Measurements from ENCODE around the gene ARHGAP24. TPM values are rescaled to one million over a fixed set of nuclear protein-coding genes. Genes with fewer than 3 reads are reported as not detected.

The ARHGAP24 gene
- total RNA-seq, 1 donor, result 52.5 TPM

- H3K4me2 ChIP-seq (ENCODE audit: insufficient read depth, low read length), result no peak overlapping the region
- no peak overlapping the region for H2AFZ ChIP-seq (ENCODE audit: low read length)
- H3K27ac ChIP-seq (ENCODE audit: low read depth, low read length), result no peak overlapping the region
- no peaks in the 10 kb centered on the region for H3K9me3 ChIP-seq (ENCODE audit: low read depth, low read length)
- H3K4me3 ChIP-seq (ENCODE audit: insufficient read depth, low read length), result no peak overlapping the region
- DNase-seq (ENCODE audit: insufficient read length, low spot score, missing footprints), result no peak
- H4K20me1 ChIP-seq (ENCODE audit: insufficient read depth, low read length), result no peaks in the 10 kb centered on the region
- H3K36me3 ChIP-seq (ENCODE audit: insufficient read depth, low read length), result no peaks in the 10 kb centered on the region
- no peaks in the 10 kb centered on the region for H3K4me1 ChIP-seq (ENCODE audit: insufficient read depth, low read length)
- no peaks in the 10 kb centered on the region for H3K79me2 ChIP-seq (ENCODE audit: insufficient read depth, low read length)
- no peak for TF ChIP-seq CTCF (IDR thresholded peaks at IDR 0.05; ENCODE audit: extremely low read depth, low read depth, low read length)
- H3K27me3 ChIP-seq (ENCODE audit: insufficient read depth, low read length), result no peaks in the 10 kb centered on the region
These were observed 120.3 kb downstream of the ARHGAP24 start for GRCh38 chr4:85595098-85595775.

GRCh38 chr4:85595796-85596559 is 121.0 kb downstream of the ARHGAP24 start:
- Histone ChIP-seq H2AFZ (ENCODE audit: low read length) (no peak overlapping the region), H3K9me3 (ENCODE audit: low read depth, low read length) (no peaks in the 10 kb centered on the region), H3K79me2 (ENCODE audit: insufficient read depth, low read length) (no peaks in the 10 kb centered on the region), H3K4me1 (ENCODE audit: insufficient read depth, low read length) (no peaks in the 10 kb centered on the region), H3K4me2 (ENCODE audit: insufficient read depth, low read length) (no peak overlapping the region), H4K20me1 (ENCODE audit: insufficient read depth, low read length) (no peaks in the 10 kb centered on the region), H3K36me3 (ENCODE audit: insufficient read depth, low read length) (no peaks in the 10 kb centered on the region), H3K27ac (ENCODE audit: low read depth, low read length) (no peak overlapping the region), H3K27me3 (ENCODE audit: insufficient read depth, low read length) (no peaks in the 10 kb centered on the region), H3K4me3 (ENCODE audit: insufficient read depth, low read length) (no peak overlapping the region)
- no peak for DNase-seq (ENCODE audit: insufficient read length, low spot score, missing footprints)
- no peak for TF ChIP-seq CTCF (IDR thresholded peaks at IDR 0.05; ENCODE audit: extremely low read depth, low read depth, low read length)

GRCh38 chr4:85598936-85599335 is 124.0 kb downstream of the ARHGAP24 start:
- H3K4me1 ChIP-seq (ENCODE audit: insufficient read depth, low read length), result no peaks in the 10 kb centered on the region
- H4K20me1 ChIP-seq (ENCODE audit: insufficient read depth, low read length), result no peaks in the 10 kb centered on the region
- H3K79me2 ChIP-seq (ENCODE audit: insufficient read depth, low read length), result no peaks in the 10 kb centered on the region
- no peak overlapping the region for H3K27ac ChIP-seq (ENCODE audit: low read depth, low read length)
- H3K36me3 ChIP-seq (ENCODE audit: insufficient read depth, low read length), result no peaks in the 10 kb centered on the region
- no peaks in the 10 kb centered on the region for H3K27me3 ChIP-seq (ENCODE audit: insufficient read depth, low read length)
- H3K4me3 ChIP-seq (ENCODE audit: insufficient read depth, low read length), result no peak overlapping the region
- no peak overlapping the region for H2AFZ ChIP-seq (ENCODE audit: low read length)
- no peak overlapping the region for H3K4me2 ChIP-seq (ENCODE audit: insufficient read depth, low read length)
- no peak for TF ChIP-seq CTCF (IDR thresholded peaks at IDR 0.05; ENCODE audit: extremely low read depth, low read depth, low read length)
- H3K9me3 ChIP-seq (ENCODE audit: low read depth, low read length), result no peaks in the 10 kb centered on the region
- no peak for DNase-seq (ENCODE audit: insufficient read length, low spot score, missing footprints)

- Histone ChIP-seq H2AFZ (ENCODE audit: low read length) (no peak overlapping the region), H3K4me1 (ENCODE audit: insufficient read depth, low read length) (no peaks in the 10 kb centered on the region), H3K27me3 (ENCODE audit: insufficient read depth, low read length) (no peaks in the 10 kb centered on the region), H3K27ac (ENCODE audit: low read depth, low read length) (no peak overlapping the region), H3K9me3 (ENCODE audit: low read depth, low read length) (no peaks in the 10 kb centered on the region), H4K20me1 (ENCODE audit: insufficient read depth, low read length) (no peaks in the 10 kb centered on the region), H3K4me3 (ENCODE audit: insufficient read depth, low read length) (no peak overlapping the region), H3K36me3 (ENCODE audit: insufficient read depth, low read length) (no peaks in the 10 kb centered on the region), H3K79me2 (ENCODE audit: insufficient read depth, low read length) (no peaks in the 10 kb centered on the region), H3K4me2 (ENCODE audit: insufficient read depth, low read length) (no peak overlapping the region)
- DNase-seq (ENCODE audit: insufficient read length, low spot score, missing footprints), result no peak
- no peak for TF ChIP-seq CTCF (IDR thresholded peaks at IDR 0.05; ENCODE audit: extremely low read depth, low read depth, low read length)
These were observed 125.6 kb downstream of the ARHGAP24 start for GRCh38 chr4:85600501-85600900.
